Measurements from ENCODE around the gene TRIP10. TPM values are rescaled to one million over a fixed set of nuclear protein-coding genes. Genes with fewer than 3 reads are reported as not detected.

TRIP10 gene
- 38.1 and 46.0 TPM in 2 replicates for total RNA-seq

GRCh38 chr19:6739390-6739882 is at the start of gene TRIP10:
Gene TRIP10, plus strand, starts transcription at chr19:6739680. Its CDS starts 82 bp downstream, at chr19:6739762.

GRCh38 chr19:6720369-6721137 is 18.9 kb upstream of the TRIP10 start, which contains the start of gene C3:
Gene C3, minus strand, starts transcription at chr19:6720650. Its CDS starts 61 bp downstream, at chr19:6720589.

DNA sequence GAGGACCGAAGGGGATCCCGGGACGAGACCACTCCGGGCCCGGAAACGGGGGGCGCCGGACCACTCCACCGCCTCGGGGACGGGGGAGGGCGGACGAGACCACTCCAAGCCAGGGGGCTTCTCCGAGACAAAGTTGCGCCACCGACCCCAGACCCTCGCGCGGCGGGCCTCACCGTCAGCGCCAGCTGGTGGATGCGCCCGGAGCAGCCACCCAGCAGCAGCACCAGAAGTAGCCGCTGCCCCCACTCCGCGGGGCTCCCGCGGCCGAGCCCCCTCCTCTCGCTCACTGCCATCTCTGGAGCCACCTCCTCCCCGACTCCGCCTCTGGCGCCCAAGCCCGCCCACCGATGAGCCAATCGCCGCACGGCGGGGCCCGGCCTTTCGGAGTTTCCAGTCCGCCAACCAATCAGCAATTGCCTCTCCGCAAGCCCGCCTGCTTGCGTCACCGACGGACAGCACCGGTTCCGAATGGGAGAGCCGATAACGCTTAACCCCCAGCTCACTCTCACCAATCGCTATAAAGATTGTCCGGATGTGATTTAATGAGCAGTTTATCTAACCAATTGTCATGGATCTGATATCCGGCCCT is 2.1 kb upstream of the TRIP10 start, which contains the start of gene GPR108:
Gene GPR108, minus strand, starts transcription at position 297 of the 589 bp plus-strand sequence. Its CDS starts 4 bp downstream, at position 293.

DNA sequence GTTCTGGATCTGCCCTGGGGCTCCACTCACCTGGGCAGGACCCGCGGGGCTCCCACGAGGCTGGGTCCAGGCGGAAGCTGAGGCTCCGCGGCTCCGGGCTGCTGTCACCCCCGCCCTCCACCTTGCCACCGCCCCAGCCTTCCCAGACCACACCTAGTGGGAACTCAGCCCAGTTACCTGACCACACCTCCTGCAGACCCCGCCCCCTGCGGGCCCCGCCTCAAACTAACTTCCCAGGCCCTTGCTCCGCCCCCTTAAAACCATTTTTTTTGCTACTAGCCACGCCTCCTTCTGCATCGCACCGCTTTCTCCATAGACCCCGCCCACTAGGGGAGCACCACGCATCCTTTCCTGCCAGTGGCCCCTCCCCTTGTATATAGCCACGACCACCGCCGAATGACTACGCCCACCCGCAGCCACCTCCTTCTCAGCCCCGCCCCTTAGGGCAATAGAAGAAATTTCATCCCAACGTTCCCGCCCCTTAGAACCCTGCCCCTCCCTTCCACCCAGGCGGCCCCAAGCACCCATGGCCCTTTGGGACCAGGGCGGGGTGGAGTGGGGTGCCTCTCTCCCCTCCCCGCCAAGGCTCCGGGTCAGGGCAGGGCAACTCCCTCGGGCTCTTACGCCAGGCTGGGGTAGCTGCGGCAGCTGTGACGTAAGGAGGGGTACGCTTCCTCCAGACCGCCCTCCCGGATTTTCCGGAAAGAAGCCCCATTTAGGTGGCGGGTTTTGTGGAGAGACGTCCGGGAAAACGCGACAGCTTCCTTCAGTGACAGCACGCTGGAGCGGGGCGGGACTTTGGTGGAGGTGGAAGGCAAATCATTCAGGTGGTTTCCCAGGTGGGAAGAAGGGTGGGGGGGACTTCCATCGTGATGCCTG is 28.1 kb downstream of the TRIP10 start, which contains the start of gene SH2D3A:
Gene SH2D3A, minus strand, starts transcription at position 79 of the 879 bp plus-strand sequence. CDS start 3,687 bp downstream, outside the sequence.

DNA sequence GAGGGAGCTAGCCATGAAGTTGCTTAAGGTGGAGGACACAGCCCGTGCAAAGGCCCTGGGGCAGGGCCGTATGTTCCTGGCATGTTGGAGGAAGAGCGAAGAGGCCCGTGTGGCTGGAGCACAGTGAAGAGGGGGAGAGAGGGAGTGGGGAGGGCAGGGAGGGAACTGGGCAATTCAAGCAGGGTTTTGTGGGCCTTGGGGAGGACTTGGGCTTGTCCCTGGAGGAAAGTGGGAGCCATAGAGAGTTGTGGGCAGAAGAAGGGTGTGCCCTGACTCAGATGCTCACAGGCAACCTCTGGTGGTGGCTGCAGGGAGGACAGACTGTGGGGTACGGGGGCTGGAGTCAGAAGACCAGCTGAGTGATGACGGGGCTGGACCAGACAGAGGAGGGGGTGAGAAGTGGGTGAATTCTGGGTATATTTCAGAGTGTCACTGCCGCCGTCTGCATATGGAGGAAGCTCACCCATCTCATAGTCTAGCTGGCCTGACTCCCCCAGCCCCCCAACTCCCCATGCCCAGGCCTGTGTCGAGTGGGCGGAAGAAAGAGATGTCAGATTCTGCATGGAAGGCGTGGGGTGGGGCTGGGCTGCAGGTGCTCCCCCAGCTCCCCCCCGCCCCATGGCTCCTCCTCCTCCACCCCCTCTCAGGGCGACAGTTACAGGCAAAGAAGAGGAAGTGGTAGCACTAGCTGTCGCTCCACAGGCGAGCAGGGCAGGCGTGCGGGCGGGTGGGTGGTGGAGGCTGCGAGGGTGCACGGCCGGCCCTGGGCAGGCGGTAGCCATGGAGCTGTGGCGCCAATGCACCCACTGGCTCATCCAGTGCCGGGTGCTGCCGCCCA is 32.8 kb downstream of the TRIP10 start, which contains the start of gene VAV1:
Gene VAV1, plus strand, starts transcription at position 681 of the 838 bp plus-strand sequence. Its CDS starts 100 bp downstream, at position 781.

Other genes starting within 250 kb of the TRIP10 start
- 1.1 TPM in 1 of 2 replicates, not detected in the other for gene TUBB4A, start 237.4 kb upstream of the TRIP10 start, total RNA-seq
- gene TNFSF9, start 208.7 kb upstream of the TRIP10 start, total RNA-seq = 0.19 and 1.1 TPM in 2 replicates
- not detected in 2 replicates for gene CD70, start 148.5 kb upstream of the TRIP10 start, total RNA-seq
- gene TNFSF14, start 69.5 kb upstream of the TRIP10 start, total RNA-seq = under 0.01 and 0.56 TPM in 2 replicates
- gene C3, start 19.0 kb upstream of the TRIP10 start, total RNA-seq = 16.5 and 105 TPM in 2 replicates
- gene GPR108, start 2.1 kb upstream of the TRIP10 start, total RNA-seq = 30.7 and 56.4 TPM in 2 replicates
- gene SH2D3A, start 27.8 kb downstream of the TRIP10 start, total RNA-seq = under 0.01 TPM in 1 of 2 replicates, not detected in the other
- gene VAV1, start 33.0 kb downstream of the TRIP10 start, total RNA-seq = under 0.01 TPM in 1 of 2 replicates, not detected in the other
- not detected in 2 replicates for gene ADGRE1, start 147.9 kb downstream of the TRIP10 start, total RNA-seq